KBM-7 (cell line): ENCODE measurements around the gene CDCA5.

Experiments used
- DNase-seq: peaks from one replicate; pipeline ENCODE4 v3.0.0-alpha.2; 2015
- in situ Hi-C: fragments of 300-500 bp; cut with MboI; formaldehyde crosslinking; loops from 2 replicates; pipeline ENCODE4 v1.14.3; 2020; ENCODE audit warnings: low sequenced_read_pairs, low pct_unique_long_range_greater_than_20kb, mixed read lengths

CDCA5 gene

GRCh38 chr11:65109231-65110198 lies 25.7 kb upstream of the CDCA5 start:
- DNase-seq = no peak
- in situ Hi-C loops = no loop called here

- DNase-seq = no peak
- in situ Hi-C loops = no loop called here
Measured at GRCh38 chr11:65108469-65109123, 24.8 kb upstream of the CDCA5 start.

DNA sequence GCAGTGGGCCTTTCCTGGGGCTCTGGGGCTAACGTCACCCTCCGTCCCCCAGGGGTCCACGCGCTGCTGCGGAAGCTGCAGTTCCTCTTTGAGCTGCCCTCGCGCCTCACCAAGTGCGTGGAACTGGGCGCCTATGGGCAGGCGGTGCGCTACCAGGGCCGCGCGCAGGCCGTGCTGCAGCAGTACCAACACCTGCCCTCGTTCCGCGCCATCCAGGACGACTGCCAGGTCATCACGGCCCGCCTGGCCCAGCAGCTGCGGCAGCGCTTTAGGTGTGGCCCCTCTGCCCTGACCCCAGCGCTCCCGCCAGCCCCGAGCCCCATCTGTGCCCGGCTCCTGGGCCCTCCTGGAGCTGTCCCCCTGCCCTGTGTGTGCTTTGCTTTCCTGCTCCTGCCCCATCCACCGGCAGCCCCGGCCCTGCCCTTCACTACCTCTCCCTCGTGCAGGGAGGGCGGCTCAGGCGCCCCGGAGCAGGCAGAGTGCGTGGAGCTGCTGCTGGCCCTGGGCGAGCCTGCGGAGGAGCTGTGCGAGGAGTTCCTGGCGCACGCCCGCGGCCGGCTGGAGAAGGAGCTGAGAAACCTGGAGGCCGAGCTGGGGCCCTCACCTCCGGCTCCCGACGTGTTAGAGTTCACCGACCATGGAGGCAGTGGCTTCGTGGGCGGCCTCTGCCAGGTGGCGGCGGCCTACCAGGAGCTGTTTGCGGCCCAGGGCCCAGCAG lies 24.1 kb upstream of the CDCA5 start:
- in situ Hi-C loops = no loop called here
- no peak for DNase-seq

GRCh38 chr11:65107078-65107477 lies 23.2 kb upstream of the CDCA5 start:
- in situ Hi-C loops = no loop called here
- no peak for DNase-seq

DNA sequence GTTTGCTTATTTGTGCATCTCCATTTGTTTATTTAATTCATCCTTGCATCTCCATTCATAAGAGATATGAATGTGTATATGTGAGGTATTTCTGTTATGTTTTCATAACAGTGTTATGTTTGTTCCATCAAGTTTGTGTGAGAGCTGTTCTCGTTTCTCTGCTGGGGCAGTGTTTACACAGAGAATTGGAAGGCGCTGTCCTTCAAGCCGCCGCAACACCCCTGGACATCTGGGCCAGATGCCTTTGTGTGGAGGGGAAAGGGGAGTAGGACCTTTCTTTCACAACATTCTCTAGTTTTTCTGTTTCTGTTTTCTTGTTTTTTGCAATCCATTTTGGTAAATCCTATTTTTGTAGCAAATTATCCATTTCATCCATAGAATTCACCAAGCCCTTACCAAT lies 20.8 kb upstream of the CDCA5 start:
- in situ Hi-C loops = no loop called here
- DNase-seq = no peak

DNA sequence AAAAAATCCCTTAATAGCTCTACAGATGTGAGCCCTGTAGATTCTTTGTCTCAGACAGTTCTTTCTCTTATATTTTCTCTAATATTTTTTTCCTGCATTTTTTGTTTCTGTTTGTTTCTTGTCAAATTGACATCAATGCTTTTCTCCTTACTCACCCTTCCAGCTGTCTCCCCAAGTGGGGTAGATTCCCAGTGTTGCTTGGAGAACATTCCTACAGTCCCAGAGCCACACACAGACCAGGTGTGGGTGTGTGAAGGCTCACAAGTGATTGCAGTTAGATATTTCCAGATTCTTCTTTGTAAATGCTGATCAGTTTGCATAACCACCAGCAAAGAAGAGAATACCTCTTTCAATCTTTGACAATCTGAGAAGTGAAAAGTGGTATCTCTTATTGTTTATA lies 19.6 kb upstream of the CDCA5 start:
- in situ Hi-C loops = no loop called here
- DNase-seq = no peak

GRCh38 chr11:65102142-65103095 lies 18.6 kb upstream of the CDCA5 start:
- in situ Hi-C loops = no loop called here
- no peak for DNase-seq

- in situ Hi-C loops = no loop called here
Measured at GRCh38 chr11:65100674-65101350, 17.0 kb upstream of the CDCA5 start.

DNA sequence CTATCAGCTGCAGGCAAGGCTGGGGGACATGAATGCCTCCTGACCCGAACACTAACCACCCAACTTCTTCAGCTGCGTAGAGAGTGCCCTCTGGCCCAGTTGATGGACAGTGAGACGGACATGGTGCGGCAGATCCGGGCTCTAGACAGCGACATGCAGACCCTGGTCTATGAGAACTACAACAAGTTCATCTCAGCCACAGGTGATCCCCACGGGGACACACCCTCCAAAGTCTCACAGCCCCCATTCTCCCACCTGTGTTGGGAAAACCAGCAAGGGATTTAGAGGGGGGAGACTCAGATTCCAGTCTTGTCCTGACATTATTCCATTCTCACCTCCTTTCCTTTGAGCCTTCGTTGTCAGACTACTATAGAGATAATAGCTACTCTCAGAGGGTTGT lies 13.1 kb upstream of the CDCA5 start:
- in situ Hi-C loops = no loop called here
- DNase-seq = no peak

More at GRCh38 chr11:65100674-65101350, 17.0 kb upstream of the CDCA5 start:
- no peak for DNase-seq

DNA sequence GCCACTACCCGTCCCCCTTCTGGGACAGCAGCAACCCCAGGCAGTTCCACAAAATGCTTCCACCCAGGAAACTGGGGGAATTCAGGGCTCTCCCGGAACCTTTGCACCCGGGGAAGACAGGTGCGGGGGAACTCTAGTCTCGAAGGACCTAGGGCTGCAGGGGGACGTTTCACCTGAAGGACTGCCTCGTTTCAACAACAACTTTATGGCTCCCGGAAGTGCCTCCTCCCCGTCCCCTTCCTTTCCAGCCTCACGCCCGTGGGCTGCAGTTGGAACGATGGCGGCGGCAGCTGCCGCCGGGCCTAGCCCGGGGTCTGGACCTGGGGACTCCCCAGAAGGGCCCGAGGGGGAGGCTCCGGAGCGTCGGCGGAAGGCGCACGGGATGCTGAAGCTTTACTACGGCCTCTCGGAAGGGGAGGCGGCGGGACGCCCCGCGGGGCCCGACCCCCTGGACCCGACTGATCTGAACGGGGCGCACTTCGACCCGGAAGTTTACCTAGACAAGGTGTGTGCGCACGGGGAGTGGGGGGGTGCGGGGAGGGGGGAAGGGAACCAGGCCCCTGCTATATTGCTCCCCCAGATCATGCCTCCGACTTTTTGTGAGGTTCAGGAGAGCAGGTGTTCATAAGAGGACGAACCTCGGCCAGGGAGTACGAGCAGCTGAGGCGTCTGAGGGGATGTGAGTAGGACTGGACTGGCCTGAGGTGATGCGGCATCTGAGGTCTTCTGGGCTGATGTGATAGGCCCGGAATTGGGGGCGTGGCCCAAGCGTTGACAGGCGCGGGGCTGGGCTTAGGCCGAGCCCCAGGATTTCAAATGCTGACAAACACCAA lies 12.3 kb upstream of the CDCA5 start, which contains the start of gene VPS51:
Gene VPS51, plus strand, starts transcription at position 241 of the 833 bp plus-strand sequence. Its CDS starts 37 bp downstream, at position 278.
- peak; percentile 91 for DNase-seq
- in situ Hi-C loops = no loop called here

GRCh38 chr11:65095427-65095826 lies 11.6 kb upstream of the CDCA5 start:
- in situ Hi-C loops = no loop called here
- DNase-seq = no peak

DNA sequence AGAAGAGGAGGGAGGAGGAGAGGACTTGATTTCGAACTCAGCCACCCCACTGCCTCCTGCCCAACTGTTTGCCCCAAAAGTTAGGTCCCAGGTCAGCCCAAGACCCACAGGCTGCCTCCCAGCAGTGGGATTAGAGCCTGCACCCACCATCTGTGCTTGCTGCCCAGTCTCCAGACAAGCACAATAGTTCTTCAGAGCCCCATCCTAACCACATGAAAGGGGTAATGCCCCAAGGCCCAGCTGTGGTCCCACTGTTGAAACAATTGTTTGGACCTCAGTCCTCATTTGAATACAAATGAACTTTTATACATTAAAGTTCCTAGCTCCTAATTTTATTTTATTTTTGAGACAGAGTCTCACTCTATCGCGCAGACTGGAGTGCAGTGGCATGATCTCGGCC lies 6.8 kb upstream of the CDCA5 start:
- in situ Hi-C loops = no loop called here
- no peak for DNase-seq

GRCh38 chr11:65089621-65090020 lies 5.8 kb upstream of the CDCA5 start:
- no peak for DNase-seq
- in situ Hi-C loops = no loop called here

DNA sequence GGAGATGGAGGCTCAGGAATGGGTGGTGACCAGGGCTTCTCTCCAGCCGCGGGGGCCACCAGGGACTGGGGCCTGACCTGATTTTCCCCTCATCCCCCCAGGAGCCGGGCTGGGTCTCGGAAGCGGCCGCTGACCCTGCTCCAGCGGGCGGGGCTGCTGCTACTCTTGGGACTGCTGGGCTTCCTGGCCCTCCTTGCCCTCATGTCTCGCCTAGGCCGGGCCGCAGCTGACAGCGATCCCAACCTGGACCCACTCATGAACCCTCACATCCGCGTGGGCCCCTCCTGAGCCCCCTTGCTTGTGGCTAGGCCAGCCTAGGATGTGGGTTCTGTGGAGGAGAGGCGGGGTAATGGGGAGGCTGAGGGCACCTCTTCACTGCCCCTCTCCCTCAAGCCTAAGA lies 4.0 kb upstream of the CDCA5 start:
- in situ Hi-C loops = no loop called here
- DNase-seq = no peak

DNA sequence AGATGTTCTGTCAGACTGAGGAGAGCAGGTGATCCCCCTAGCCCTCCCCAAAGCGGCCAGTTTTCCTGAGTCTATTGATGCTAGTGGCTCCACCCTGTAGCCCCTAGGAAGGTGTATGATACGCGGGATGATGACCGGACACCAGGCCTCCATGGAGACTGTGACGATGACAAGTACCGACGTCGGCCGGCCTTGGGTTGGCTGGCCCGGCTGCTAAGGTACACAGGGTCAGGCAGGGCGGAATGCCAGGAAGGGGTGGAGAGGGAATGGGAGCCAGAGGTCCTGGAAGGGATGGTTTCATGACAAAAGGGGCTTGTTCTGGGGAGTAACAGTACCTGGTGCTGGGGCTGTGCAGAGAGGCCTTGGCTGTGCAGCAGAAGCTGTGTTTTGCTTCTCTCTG lies 3.4 kb upstream of the CDCA5 start:
- in situ Hi-C loops = no loop called here
- DNase-seq = no peak

GRCh38 chr11:65086809-65087208 lies 3.0 kb upstream of the CDCA5 start:
- in situ Hi-C loops = no loop called here

GRCh38 chr11:65085446-65085845 lies 1.6 kb upstream of the CDCA5 start:
- in situ Hi-C loops = no loop called here
- DNase-seq = no peak

More at GRCh38 chr11:65086809-65087208, 3.0 kb upstream of the CDCA5 start:
- no peak for DNase-seq
